Stomach (tissue), 9 donors: ENCODE measurements around the gene CHRNG. TPM values are rescaled to one million over a fixed set of nuclear protein-coding genes. Genes with fewer than 3 reads are reported as not detected.
"Not testable (repeated sequence)": the region's sequence is repeated elsewhere in the genome, so short reads cannot be mapped to it uniquely, and the experiment has no call there.

Experiments used
- DNase-seq, 2 donors: peaks; one replicate each; pipeline versions ENCODE4 v3.0.0 to v3.0.0-alpha.2; 2013 to 2019
- H3K27ac ChIP-seq, 5 donors: fragments of 200-600 bp in 4 of 5; sonication (generic) in 4 of 5; one replicate each; pipeline ENCODE4 v1.5.1; 2013 to 2019; ENCODE audit warnings: mild to moderate bottlenecking in 1 of 5, moderate library complexity in 1 of 5
- H3K27me3 ChIP-seq, 3 donors: fragments of 200-600 bp; sonication (generic); one replicate each; pipeline ENCODE4 v1.5.1; 2017 to 2019; ENCODE audit warnings: mixed run types in 1 of 3
- H3K36me3 ChIP-seq, 4 donors: fragments of 200-600 bp; sonication (generic); 1 replicate in 3 of 4; 2 replicates in 1 of 4; pipeline ENCODE4 v1.5.1; 2016 to 2019
- H3K4me1 ChIP-seq, 4 donors: fragments of 200-600 bp; sonication (generic); one replicate each; pipeline ENCODE4 v1.5.1; 2016 to 2019
- H3K4me3 ChIP-seq, 4 donors: fragments of 200-600 bp; sonication (generic) in 3 of 4; one replicate each; pipeline ENCODE4 v1.5.1; 2016 to 2019; ENCODE audit warnings: mild to moderate bottlenecking in 1 of 4
- H3K9me3 ChIP-seq, 4 donors: fragments of 200-600 bp; sonication (generic); one replicate each; pipeline ENCODE4 v1.5.1; 2016 to 2019
- EP300 ChIP-seq: sonication (generic); formaldehyde crosslinking; IDR thresholded peaks from one replicate; pipeline ENCODE4 v1.6.1; 2017; ENCODE audit warnings: antibody characterized with exemption
- POLR2A ChIP-seq, 4 donors: fragments of 450-650 bp; IDR thresholded peaks; one replicate each; pipeline ENCODE4 v1.6.1; 2016; ENCODE audit warnings: antibody characterized with exemption in 4 of 4, control low read depth in 2 of 4, mild to moderate bottlenecking in 1 of 4, moderate library complexity in 1 of 4
- POLR2AphosphoS5 ChIP-seq, 3 donors: sonication (generic); formaldehyde crosslinking; IDR thresholded peaks; one replicate each; pipeline ENCODE4 v1.6.1; 2016; ENCODE audit warnings: antibody characterized with exemption in 3 of 3
- WGBS, 5 donors: extraction: QIAGEN DNeasy Blood & Tissue Kit in 3 of 5; methylation state at CpG; one replicate each; pipeline versions ENCODE4 v1.1.5 to v1.1.7; 2013 to 2018; 5-methylcytosine and 5-hydroxymethylcytosine counted together
- intact Hi-C: fragments of 100-400 bp; cut with DNase I; formaldehyde crosslinking; loops from one replicate; pipeline ENCODE4 v1.15.1; 2023; ENCODE audit warnings: low total_unique reads
- polyA plus RNA-seq, 3 donors: library from polyadenylated mRNA; stranded (reverse); fragments of 200-250 nt; gene quantifications; one replicate each; pipeline ENCODE4 v1.2.3, GENCODE V29; 2013
- total RNA-seq, 5 donors: library from RNA; depleted of rRNA; stranded (reverse); fragments of >200 nt; gene quantifications; one replicate each; pipeline versions ENCODE4 v1.1.0 to v1.2.3, GENCODE V29; 2014 to 2016
- TF ChIP-seq, protein P1 (sequence below), 7 experiments: fragments of 450-650 bp in 4 of 7; fragments of 200-600 bp in 3 of 7; sonication (generic) in 3 of 7; IDR thresholded peaks; one replicate each; pipeline ENCODE4 v1.5.1; 2016 to 2019; ENCODE audit warnings: antibody characterized with exemption in 7 of 7, control low read depth in 2 of 7, mild to moderate bottlenecking in 1 of 7
- donor health status: healthy with polysubstance abuse.
- donor health status: Bipolar disorder and iron deficiency.
- donor health status: healthy.

Gene CHRNG
- total and polyA plus RNA-seq, 8 donors = not detected

DNA sequence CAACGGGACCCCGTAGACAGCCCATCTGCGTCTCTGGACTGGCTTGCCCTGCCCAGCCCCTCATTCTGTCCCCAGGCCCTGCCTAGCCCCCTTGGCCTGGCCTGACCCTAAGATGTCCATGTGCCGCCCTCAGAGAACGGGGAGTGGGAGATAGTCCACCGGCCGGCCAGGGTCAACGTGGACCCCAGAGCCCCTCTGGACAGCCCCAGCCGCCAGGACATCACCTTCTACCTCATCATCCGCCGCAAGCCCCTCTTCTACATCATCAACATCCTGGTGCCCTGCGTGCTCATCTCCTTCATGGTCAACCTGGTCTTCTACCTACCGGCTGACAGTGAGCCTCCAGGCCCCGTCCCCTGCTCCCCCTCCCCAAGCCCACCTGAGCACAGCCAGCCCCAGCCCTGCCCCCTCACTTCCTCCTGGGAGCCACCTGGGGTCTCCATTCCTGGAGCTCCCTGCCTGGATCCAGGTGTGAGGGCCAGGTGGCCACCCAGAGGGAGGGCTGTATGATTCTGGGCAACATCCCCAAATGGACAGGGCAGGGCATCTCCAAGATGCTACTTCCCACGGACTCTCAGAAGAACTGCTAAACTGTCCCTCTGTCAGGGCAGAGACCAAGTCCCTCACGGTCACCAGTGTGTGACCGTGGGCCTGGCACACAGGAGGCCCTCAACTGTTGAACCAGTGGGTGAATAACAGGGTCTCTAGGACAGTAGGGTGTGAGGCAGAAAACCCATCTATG, 9.5 kb upstream of the CHRNG start:
- peaks cover 5 to 45% (median 18%) of the 10 kb centered on the region in 3 donors for H3K27me3 ChIP-seq
- no peak overlapping the region for H3K4me3 ChIP-seq
- no peaks in the 10 kb centered on the region for H3K9me3 ChIP-seq
- intact Hi-C loops = no loop called here
- H3K4me1 ChIP-seq = peaks cover 7 to 11% (median 8%) of the 10 kb centered on the region in 4 donors
- TF ChIP-seq EP300 (no peak), POLR2A (IDR thresholded peaks at IDR 0.05) (no peak), POLR2AphosphoS5 (IDR thresholded peaks at IDR 0.05) (no peak)
- TF ChIP-seq, protein P1, sequence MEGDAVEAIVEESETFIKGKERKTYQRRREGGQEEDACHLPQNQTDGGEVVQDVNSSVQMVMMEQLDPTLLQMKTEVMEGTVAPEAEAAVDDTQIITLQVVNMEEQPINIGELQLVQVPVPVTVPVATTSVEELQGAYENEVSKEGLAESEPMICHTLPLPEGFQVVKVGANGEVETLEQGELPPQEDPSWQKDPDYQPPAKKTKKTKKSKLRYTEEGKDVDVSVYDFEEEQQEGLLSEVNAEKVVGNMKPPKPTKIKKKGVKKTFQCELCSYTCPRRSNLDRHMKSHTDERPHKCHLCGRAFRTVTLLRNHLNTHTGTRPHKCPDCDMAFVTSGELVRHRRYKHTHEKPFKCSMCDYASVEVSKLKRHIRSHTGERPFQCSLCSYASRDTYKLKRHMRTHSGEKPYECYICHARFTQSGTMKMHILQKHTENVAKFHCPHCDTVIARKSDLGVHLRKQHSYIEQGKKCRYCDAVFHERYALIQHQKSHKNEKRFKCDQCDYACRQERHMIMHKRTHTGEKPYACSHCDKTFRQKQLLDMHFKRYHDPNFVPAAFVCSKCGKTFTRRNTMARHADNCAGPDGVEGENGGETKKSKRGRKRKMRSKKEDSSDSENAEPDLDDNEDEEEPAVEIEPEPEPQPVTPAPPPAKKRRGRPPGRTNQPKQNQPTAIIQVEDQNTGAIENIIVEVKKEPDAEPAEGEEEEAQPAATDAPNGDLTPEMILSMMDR (IDR thresholded peaks at IDR 0.05) = no peak
- no peak for DNase-seq
- H3K36me3 ChIP-seq = no peaks in the 10 kb centered on the region
- WGBS, 5 donors = 77 to 90% (median 85%) methylated on average over 17 of the region's 17 CpGs
- no peak overlapping the region for H3K27ac ChIP-seq

DNA sequence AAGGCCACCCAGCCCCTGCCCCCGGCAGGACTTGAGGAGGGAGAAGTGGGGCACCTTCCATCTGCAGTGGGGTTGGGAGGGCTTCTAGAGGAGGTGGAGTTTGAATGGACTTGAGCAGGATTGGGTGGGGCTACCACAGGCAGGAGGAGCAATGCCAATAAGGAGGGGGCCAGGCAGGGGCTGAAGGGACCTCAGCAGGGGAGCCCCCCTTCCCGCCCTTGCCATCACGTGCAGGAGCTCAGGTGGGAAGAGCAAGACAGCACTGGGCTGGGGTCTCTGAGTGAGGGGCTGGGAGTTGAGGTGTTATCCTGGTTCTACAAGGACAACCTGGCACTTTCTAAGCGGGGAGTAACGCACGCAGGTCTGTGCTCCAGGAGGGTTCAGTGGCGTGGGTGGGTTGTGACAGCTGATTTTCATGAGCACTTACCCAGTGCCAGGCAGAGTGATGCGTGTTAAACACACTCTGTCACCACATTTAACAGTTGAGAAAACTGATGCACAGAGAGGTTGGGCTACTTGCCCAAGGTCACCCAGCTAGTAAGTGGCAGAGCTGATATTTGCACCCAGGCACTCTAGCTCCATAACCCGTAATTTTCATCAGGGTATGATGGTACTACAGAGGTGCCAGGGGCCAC, 8.7 kb upstream of the CHRNG start:
- peaks cover 0 to 1% (median 0%) of the 10 kb centered on the region in 4 donors for H3K9me3 ChIP-seq
- no peaks in the 10 kb centered on the region for H3K36me3 ChIP-seq
- no peak overlapping the region for H3K27ac ChIP-seq
- DNase-seq = no peak
- TF ChIP-seq EP300 (no peak), POLR2AphosphoS5 (IDR thresholded peaks at IDR 0.05) (no peak), POLR2A (IDR thresholded peaks at IDR 0.05) (no peak)
- TF ChIP-seq, protein P1 (IDR thresholded peaks at IDR 0.05) = no peak
- H3K4me3 ChIP-seq = no peak overlapping the region
- intact Hi-C loops = no loop called here
- WGBS, 5 donors = 61 to 70% (median 67%) methylated on average over 5 to 9 of the region's 9 CpGs
- H3K27me3 ChIP-seq = peaks cover 0 to 45% (median 10%) of the 10 kb centered on the region in 3 donors
- peaks cover 1 to 4% (median 2%) of the 10 kb centered on the region in 4 donors for H3K4me1 ChIP-seq

DNA sequence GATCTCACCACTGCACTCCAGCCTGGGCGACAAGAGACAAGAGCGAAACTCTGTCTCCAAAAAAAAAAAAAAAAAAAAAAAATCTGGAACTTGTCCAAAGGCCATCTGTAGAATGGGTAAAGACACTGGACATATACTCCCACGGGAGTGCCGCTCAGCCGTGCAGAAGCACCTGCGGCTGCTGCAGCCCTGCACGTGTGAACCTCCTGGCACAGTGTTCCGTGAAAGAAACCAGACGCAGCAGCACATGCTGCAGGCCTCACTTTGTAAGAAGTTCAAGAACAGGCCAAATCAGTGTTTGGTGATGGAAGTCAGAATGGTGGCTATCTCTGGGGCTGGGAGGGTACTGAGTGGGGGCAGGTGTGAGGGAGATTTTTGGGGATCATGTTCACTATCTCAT, 7.1 kb upstream of the CHRNG start:
- no peak overlapping the region for H3K27ac ChIP-seq
- H3K27me3 ChIP-seq = peaks cover 0 to 45% (median 0%) of the 10 kb centered on the region in 3 donors
- peaks cover 0 to 5% (median 4%) of the 10 kb centered on the region in 4 donors for H3K4me1 ChIP-seq
- no peak overlapping the region for H3K4me3 ChIP-seq
- H3K36me3 ChIP-seq = no peaks in the 10 kb centered on the region
- WGBS, 5 donors = 65 to 79% (median 70%) methylated on average over 9 of the region's 9 CpGs
- TF ChIP-seq POLR2A (IDR thresholded peaks at IDR 0.05) (no peak), EP300 (no peak), POLR2AphosphoS5 (IDR thresholded peaks at IDR 0.05) (no peak)
- TF ChIP-seq, protein P1 (IDR thresholded peaks at IDR 0.05) = no peak
- intact Hi-C loops = no loop called here
- peaks cover 0 to 10% (median 3%) of the 10 kb centered on the region in 4 donors for H3K9me3 ChIP-seq
- DNase-seq = no peak

DNA sequence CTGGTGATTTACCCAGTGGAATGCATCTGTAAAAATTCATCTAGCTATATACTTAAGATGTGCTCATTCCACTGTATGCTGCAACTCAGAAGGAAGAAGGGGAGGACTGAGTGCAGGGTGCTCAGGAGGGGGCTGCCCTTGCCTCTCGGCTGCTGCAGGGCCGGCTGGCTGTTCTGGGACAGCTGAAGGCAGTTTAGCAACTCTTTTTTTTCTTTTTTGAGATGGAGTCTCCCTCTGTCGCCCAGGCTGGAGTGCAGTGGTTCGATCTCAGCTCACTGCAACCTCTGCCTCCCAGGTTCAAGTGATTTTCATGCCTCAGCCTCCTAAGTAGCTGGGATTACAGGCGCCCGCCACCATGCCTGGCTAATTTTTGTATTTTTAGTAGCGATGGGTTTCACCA, 6.7 kb upstream of the CHRNG start:
- H3K27me3 ChIP-seq = peaks cover 0 to 46% (median 0%) of the 10 kb centered on the region in 3 donors
- H3K9me3 ChIP-seq, H3K4me3 ChIP-seq, H3K27ac ChIP-seq, intact Hi-C loops, H3K4me1 ChIP-seq, H3K36me3 ChIP-seq, DNase-seq: not testable (repeated sequence)
- WGBS, 5 donors = 82 to 90% (median 87%) methylated on average over 7 of the region's 7 CpGs
